ENCODE measurements around the gene RPTOR.

The RPTOR gene

GRCh38 chr17:80935526-80935925 is 390.9 kb downstream of the RPTOR start:
- no peak for DNase-seq (ENCODE audit: low read depth)

DNA sequence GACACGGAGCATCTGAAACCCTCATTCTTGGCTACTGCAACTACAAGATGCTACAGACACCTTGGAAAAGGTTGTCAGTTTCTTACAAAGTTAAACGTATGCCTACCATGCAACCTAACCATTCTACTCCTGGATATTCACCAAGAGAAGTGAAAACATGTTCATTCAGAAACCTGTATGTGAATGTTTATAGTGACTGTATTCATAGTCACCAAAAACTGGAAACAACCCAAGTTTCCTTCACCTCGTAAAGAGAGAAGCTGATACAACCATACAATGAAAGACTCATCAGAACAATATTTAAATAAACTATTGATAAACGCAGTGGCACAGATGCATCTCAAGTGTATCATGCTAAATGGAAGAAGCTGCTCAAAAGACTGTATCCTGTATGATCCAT is 391.6 kb downstream of the RPTOR start:
- no peak for DNase-seq (ENCODE audit: low read depth)

DNA sequence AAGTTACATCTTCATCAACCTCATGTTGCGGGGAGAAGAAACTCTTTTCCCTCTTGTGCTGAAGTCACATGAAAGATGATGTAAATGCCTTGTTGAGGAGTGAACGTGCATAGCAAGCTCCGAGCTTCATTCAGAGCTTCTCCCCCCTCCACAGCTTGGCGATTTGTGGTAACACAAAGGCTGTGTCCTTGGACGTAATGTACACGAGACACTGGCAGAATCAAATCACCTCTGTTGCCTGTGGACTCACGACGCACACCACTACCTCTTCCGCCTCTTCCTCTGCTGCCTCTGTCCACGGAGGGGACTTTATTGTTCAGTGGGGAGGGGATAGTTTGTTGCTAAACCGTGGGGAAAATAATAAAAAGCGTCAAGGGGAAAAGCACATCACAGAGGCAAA is 392.1 kb downstream of the RPTOR start:
- no peak for DNase-seq (ENCODE audit: low read depth)

- DNase-seq (ENCODE audit: low read depth) = no peak
Measured at GRCh38 chr17:80937462-80938381, 393.1 kb downstream of the RPTOR start.

DNA sequence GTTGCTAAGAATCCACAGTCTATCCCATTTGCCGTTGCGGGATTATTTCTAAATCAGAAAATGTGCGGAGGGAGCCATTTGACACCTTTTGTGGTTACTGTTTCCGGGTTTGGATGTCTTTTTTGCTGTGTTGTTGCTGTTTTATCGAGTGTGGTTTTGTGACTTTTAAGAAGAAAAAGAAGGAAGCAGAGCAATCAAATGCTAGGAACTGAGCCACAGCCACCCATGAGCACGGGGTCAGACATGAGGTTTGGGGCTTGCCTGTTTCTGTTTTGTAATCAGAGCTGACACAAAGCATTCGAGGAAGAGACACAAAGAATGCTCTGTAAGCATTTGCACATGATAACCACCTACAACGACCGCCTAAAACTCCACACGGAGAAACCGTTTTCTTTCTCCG is 393.9 kb downstream of the RPTOR start:
- no peak for DNase-seq (ENCODE audit: low read depth)

DNA sequence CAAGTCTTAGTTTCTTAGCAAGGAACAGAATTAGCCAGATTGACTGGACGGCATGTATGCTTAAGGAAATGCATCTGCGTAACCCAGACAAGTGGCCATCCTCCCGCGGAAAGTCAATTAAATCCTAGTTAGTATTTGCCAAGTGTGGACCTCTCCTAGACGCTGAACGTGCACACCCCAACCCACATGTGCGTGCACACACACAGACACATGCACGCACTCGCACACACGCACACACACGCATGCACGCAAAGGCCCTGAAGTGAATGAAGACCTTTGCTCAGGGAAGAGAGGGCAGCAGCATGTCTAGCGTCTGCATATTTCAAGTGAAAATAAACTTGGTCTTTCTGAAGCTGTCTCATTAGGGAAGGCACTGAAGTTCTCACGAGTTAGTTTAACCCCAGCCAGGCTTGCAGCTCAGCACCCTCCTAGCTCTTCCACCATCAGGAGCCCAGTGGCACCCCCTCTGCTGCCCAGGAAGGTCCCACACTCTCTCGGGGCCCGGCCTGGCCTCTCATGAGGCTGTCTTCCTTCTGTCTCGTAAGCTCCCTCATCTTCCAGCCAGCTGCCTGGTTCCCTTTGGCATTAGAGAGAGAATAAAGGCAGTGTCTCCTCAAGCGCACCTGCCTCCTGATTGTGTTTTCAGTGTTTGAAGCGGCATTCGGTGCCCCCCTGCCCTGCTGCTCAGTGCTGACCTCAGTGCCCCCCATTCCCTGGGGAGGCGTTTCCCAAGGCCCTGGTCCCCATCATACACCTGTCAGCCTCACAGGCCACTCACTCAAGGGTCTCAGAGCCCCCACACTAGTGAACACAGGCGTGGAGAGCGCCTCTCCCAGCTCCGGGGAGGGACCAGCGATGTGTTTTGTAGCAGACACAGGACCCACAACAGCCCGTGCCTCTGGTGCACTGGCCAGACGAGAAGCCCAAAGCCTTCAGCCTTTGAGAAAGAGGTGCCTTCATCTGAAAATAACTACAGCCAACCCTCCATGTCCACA is 394.8 kb downstream of the RPTOR start:
- DNase-seq (ENCODE audit: low read depth) = no peak

GRCh38 chr17:80940171-80941123 is 395.8 kb downstream of the RPTOR start:
- DNase-seq (ENCODE audit: low read depth) = no peak

- DNase-seq (ENCODE audit: low read depth) = no peak
Measured at GRCh38 chr17:80941171-80941570, 396.5 kb downstream of the RPTOR start.

DNA sequence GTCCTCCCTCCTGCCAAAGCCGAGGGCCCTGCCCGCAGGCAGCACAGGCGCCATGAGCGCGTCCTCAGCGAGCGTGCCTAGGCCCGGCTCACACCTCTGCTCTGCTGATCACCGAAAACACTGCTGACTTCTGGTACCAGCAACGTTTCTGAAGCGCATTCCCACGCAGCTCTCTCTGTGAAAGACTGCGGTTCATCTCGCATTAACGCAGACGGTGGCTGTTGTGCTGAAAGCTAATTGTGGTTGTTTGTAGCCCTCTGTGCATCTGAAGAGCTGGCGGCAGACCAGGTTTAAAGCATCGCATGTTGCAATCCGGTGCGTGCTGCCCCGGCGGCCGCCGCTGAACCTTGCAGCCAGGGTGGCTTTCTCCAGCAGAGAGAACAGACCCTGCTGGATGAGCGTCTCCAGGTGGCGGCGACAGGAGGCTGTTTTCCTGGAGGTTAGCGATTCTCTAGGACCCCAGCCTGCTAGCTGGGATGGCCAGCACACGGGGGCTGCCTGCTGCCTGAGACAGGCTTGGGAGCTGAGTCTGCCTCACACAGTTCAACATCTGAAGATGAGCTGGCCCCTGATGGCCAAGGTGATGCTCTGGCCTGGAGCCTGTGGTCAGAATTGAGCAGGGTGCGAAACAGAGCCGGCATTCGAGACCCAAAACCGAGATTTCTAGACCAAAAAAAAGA is 397.2 kb downstream of the RPTOR start:
- DNase-seq (ENCODE audit: low read depth) = no peak

GRCh38 chr17:80942423-80943345 is 398.0 kb downstream of the RPTOR start:
- no peak for DNase-seq (ENCODE audit: low read depth)

- no peak for DNase-seq (ENCODE audit: low read depth)
Measured at GRCh38 chr17:80943346-80944145, 398.9 kb downstream of the RPTOR start.

- no peak for DNase-seq (ENCODE audit: low read depth)
Measured at GRCh38 chr17:80944326-80944725, 399.7 kb downstream of the RPTOR start.

GRCh38 chr17:80945736-80946135 is 401.1 kb downstream of the RPTOR start:
- DNase-seq (ENCODE audit: low read depth) = no peak

GRCh38 chr17:80946449-80946848 is 401.8 kb downstream of the RPTOR start:
- no peak for DNase-seq (ENCODE audit: low read depth)

- no peak for DNase-seq (ENCODE audit: low read depth)
Measured at GRCh38 chr17:80947200-80947940, 402.7 kb downstream of the RPTOR start.

GRCh38 chr17:80948019-80948975 is 403.7 kb downstream of the RPTOR start:
- DNase-seq (ENCODE audit: low read depth) = no peak

DNA sequence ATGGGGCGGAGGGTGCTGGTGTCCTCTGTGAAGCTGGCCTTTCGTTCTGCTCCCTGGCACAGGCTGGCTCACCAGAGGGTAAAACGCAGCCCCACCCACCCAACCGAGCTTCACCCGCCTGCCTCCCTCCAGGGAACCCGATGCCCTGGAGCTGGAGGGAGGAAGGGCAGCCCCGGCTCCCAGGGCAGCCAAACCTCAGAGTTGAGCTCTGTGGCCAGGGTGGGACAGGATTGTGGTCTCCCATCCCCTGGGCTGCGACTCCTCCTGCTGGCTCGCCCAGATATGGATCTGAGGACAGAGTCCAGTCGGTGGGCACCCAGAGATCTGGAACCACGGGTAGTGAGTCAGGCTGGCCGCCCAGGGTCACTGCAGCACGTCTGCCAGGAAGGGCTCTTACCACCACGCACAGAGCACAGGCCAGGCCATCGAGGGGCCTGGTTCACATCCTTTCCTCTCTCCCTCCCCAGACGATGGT is 404.4 kb downstream of the RPTOR start:
- no peak for DNase-seq (ENCODE audit: low read depth)

Data from stimulated activated CD8-positive, alpha-beta memory T cell treated with anti-CD3 and anti-CD28 coated beads, Interleukin-12 subunit alpha, Interleukin-12 subunit beta, amount 100 ng/mL, for 4 hours (primary cell).